GM20000 (cell line): Measurements from ENCODE around the gene GART.

Source experiments
- DNase-seq: peaks from one replicate; pipeline ENCODE4 v3.0.0; 2012; ENCODE audit warnings: low spot score
- CTCF ChIP-seq: IDR thresholded peaks from 2 replicates; pipeline ENCODE4 v1.5.1; 2012; ENCODE audit warnings: mild to moderate bottlenecking, control low read depth; ENCODE audit errors: extremely low read depth, missing control alignments

GART gene

GRCh38 chr21:33544451-33545195 lies 2.7 kb upstream of the GART start:
- TF ChIP-seq CTCF, result no peak
- DNase-seq, result no peak

GRCh38 chr21:33543505-33544129 lies 1.7 kb upstream of the GART start:
- TF ChIP-seq CTCF, result no peak
- peak; percentile 53 for DNase-seq

GRCh38 chr21:33542640-33543504 lies 955 bp upstream of the GART start, which contains the start of gene SON:
Gene SON, plus strand, starts transcription at chr21:33543038. Its CDS starts 55 bp downstream, at chr21:33543093.
- DNase-seq, result peak; percentile 96
- no peak for TF ChIP-seq CTCF

- no peak for TF ChIP-seq CTCF
- DNase-seq, result peak; percentile 15
Measured at GRCh38 chr21:33541105-33541711, 709 bp downstream of the GART start.

- no peak for TF ChIP-seq CTCF
- no peak for DNase-seq
Measured at GRCh38 chr21:33540711-33541104, 1.2 kb downstream of the GART start.

GRCh38 chr21:33539616-33540015 lies 2.3 kb downstream of the GART start:
- no peak for TF ChIP-seq CTCF
- no peak for DNase-seq

GRCh38 chr21:33537212-33537611 lies 4.7 kb downstream of the GART start:
- TF ChIP-seq CTCF, result no peak
- DNase-seq, result no peak
